Measurements from ENCODE around the gene RIMKLA. TPM values are rescaled to one million over a fixed set of nuclear protein-coding genes. Genes with fewer than 3 reads are reported as not detected.

The RIMKLA gene
- total RNA-seq, 2 experiments from 2014 or later, result not detected

DNA sequence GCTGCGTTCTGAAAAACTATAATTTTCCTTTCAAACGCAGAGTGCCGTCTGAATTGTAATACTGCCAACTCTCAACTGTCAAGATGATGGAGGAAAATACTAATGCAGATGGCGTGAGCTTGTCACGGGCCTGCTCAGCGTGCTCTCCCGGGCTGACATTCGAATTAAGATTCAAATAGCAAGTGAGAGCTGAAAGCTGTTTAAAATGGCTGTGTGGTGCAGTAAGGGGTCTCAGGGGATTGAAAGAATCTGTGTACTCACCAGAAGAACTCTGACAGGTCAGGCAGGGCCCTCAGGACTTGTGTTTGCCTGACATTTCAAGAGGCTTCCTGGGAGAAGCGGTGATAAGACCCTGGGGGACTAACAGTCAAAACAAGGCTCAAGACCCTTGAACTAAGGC is 42.1 kb downstream of the RIMKLA start:
- Histone ChIP-seq H3K9me2 (ENCODE audit: insufficient read depth, low read length) (no peaks in the 10 kb centered on the region), H4K20me1 (ENCODE audit: insufficient read depth, low read length) (no peaks in the 10 kb centered on the region), H3K9me3 (ENCODE audit: low read length) (no peaks in the 10 kb centered on the region), H2AFZ (ENCODE audit: low read length) (no peak overlapping the region), H3K36me3 (ENCODE audit: insufficient read depth, low read length) (no peaks in the 10 kb centered on the region), H3K4me3 (ENCODE audit: low read depth, low read length, poor library complexity, severe bottlenecking) (no peak overlapping the region), H3K79me2 (ENCODE audit: insufficient read depth, low read depth, low read length) (no peaks in the 10 kb centered on the region), H3K4me2 (ENCODE audit: low read length) (no peak overlapping the region), H3K27ac (ENCODE audit: low read depth, low read length, poor library complexity, severe bottlenecking) (no peak overlapping the region), H3K4me1 (ENCODE audit: insufficient read depth, low read length, poor library complexity, severe bottlenecking) (no peaks in the 10 kb centered on the region)
- TF ChIP-seq, protein P1, sequence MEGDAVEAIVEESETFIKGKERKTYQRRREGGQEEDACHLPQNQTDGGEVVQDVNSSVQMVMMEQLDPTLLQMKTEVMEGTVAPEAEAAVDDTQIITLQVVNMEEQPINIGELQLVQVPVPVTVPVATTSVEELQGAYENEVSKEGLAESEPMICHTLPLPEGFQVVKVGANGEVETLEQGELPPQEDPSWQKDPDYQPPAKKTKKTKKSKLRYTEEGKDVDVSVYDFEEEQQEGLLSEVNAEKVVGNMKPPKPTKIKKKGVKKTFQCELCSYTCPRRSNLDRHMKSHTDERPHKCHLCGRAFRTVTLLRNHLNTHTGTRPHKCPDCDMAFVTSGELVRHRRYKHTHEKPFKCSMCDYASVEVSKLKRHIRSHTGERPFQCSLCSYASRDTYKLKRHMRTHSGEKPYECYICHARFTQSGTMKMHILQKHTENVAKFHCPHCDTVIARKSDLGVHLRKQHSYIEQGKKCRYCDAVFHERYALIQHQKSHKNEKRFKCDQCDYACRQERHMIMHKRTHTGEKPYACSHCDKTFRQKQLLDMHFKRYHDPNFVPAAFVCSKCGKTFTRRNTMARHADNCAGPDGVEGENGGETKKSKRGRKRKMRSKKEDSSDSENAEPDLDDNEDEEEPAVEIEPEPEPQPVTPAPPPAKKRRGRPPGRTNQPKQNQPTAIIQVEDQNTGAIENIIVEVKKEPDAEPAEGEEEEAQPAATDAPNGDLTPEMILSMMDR (conservative IDR thresholded peaks at IDR 0.05; ENCODE audit: low read length), result no peak
- no peak for TF ChIP-seq EZH2phosphoT487 (IDR thresholded peaks at IDR 0.05; ENCODE audit: borderline replicate concordance, low read depth, low read length)
- POLR2A ChIA-PET, result no interaction called here
- CTCF ChIA-PET (ENCODE audit: unreplicated experiment), result no interaction called here
- no peak for DNase-seq (ENCODE audit: low spot score)
- no TSS peak for BruUV-seq (replicated peaks)
- intact Hi-C loops (cut with micrococcal nuclease; ENCODE audit: unreplicated experiment), result no loop called here

DNA sequence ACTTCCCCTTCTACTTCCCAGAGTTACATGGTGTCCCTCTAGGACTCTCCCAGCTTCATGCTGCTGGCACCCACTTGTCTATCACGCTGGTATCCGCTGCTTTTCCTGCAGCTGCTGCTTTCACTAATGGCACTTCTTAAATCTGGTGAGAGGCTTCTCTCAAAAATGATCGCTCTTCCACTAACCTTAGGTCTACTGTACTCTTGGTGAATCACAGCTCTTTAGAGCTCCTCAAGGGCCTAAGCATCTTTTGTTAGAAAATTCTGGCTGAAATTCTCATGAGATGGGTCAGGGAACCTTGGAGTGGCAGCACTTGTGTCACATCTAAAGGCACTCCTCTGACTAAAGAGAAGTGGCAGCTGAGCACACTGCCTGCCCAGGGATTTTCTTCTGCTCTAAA is 43.1 kb downstream of the RIMKLA start:
- Histone ChIP-seq H3K9me2 (ENCODE audit: insufficient read depth, low read length) (no peaks in the 10 kb centered on the region), H2AFZ (ENCODE audit: low read length) (no peak overlapping the region), H3K79me2 (ENCODE audit: insufficient read depth, low read depth, low read length) (no peaks in the 10 kb centered on the region), H3K4me1 (ENCODE audit: insufficient read depth, low read length, poor library complexity, severe bottlenecking) (no peaks in the 10 kb centered on the region), H3K9me3 (ENCODE audit: low read length) (no peaks in the 10 kb centered on the region), H3K4me2 (ENCODE audit: low read length) (no peak overlapping the region), H4K20me1 (ENCODE audit: insufficient read depth, low read length) (no peaks in the 10 kb centered on the region), H3K36me3 (ENCODE audit: insufficient read depth, low read length) (no peaks in the 10 kb centered on the region), H3K27ac (ENCODE audit: low read depth, low read length, poor library complexity, severe bottlenecking) (no peak overlapping the region), H3K4me3 (ENCODE audit: low read depth, low read length, poor library complexity, severe bottlenecking) (no peak overlapping the region)
- intact Hi-C loops (cut with micrococcal nuclease; ENCODE audit: unreplicated experiment), result no loop called here
- ChIA-PET POLR2A (no interaction called here), CTCF (ENCODE audit: unreplicated experiment) (no interaction called here)
- BruUV-seq (replicated peaks), result no TSS peak
- no peak for TF ChIP-seq EZH2phosphoT487 (IDR thresholded peaks at IDR 0.05; ENCODE audit: borderline replicate concordance, low read depth, low read length)
- TF ChIP-seq, protein P1 (conservative IDR thresholded peaks at IDR 0.05; ENCODE audit: low read length), result no peak
- DNase-seq (ENCODE audit: low spot score), result no peak

DNA sequence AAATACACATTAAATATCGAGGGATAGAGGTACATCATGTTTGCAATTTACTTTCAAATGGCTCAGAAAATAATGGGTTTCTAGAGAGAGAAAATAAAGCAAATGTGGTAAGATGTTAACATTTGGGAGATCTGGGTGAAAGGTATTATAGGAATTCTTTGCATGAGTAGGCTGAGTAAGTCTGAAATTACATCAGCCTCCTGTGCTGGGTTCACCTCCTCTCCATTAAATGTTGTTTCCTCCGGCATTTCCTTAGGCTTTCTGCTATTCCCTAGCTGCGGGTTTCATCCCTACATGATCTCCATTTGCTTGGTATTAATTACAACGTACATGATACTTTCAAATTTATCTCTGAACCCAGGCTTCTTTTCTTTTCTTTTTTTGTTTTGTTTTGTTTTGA is 43.6 kb downstream of the RIMKLA start:
- Histone ChIP-seq H3K4me2 (ENCODE audit: low read length) (no peak overlapping the region), H3K9me3 (ENCODE audit: low read length) (no peaks in the 10 kb centered on the region), H3K4me1 (ENCODE audit: insufficient read depth, low read length, poor library complexity, severe bottlenecking) (no peaks in the 10 kb centered on the region), H3K9me2 (ENCODE audit: insufficient read depth, low read length) (no peaks in the 10 kb centered on the region), H3K4me3 (ENCODE audit: low read depth, low read length, poor library complexity, severe bottlenecking) (no peak overlapping the region), H3K27ac (ENCODE audit: low read depth, low read length, poor library complexity, severe bottlenecking) (no peak overlapping the region), H4K20me1 (ENCODE audit: insufficient read depth, low read length) (no peaks in the 10 kb centered on the region), H3K36me3 (ENCODE audit: insufficient read depth, low read length) (no peaks in the 10 kb centered on the region), H2AFZ (ENCODE audit: low read length) (no peak overlapping the region), H3K79me2 (ENCODE audit: insufficient read depth, low read depth, low read length) (no peaks in the 10 kb centered on the region)
- CTCF ChIA-PET (ENCODE audit: unreplicated experiment), result no interaction called here
- BruUV-seq (replicated peaks), result no TSS peak
- TF ChIP-seq, protein P1 (conservative IDR thresholded peaks at IDR 0.05; ENCODE audit: low read length), result no peak
- no peak for TF ChIP-seq EZH2phosphoT487 (IDR thresholded peaks at IDR 0.05; ENCODE audit: borderline replicate concordance, low read depth, low read length)
- intact Hi-C loops (cut with micrococcal nuclease; ENCODE audit: unreplicated experiment), result no loop called here
- DNase-seq (ENCODE audit: low spot score), result no peak
- POLR2A ChIA-PET, result no interaction called here
